OCI-LY1 (cell line): ENCODE data around the gene KPNB1.

Experiments used
- CTCF ChIP-seq: fragments of 200-600 bp; sonication (generic), shearing (Covaris generic); IDR thresholded peaks from 2 replicates; pipeline ENCODE4 v1.5.1; 2017; ENCODE audit warnings: mild to moderate bottlenecking, antibody characterized with exemption, low read length, moderate library complexity, mixed read lengths
- EZH2 ChIP-seq: fragments of 200-600 bp; sonication (generic), shearing (Covaris generic); IDR thresholded peaks from 2 replicates; pipeline ENCODE4 v1.8.0; 2017; ENCODE audit warnings: borderline replicate concordance, mixed run types, mild to moderate bottlenecking, antibody characterized with exemption, low read length, moderate library complexity, mixed read lengths

- TF ChIP-seq CTCF (no peak), EZH2 (no peak)
Measured at GRCh38 chr17:47603830-47604597, 45.7 kb upstream of the KPNB1 start.
